DOHH2 (cell line): ENCODE measurements around the gene CFAP61.

Source experiments
- H3F3A ChIP-seq: fragments of 200-600 bp; sonication (generic), shearing (Covaris generic); 2 replicates; pipeline ENCODE4 v1.6.0; 2016; ENCODE audit warnings: antibody characterized with exemption, mild to moderate bottlenecking; ENCODE audit not compliant: control insufficient read depth, insufficient read depth
- H3K27ac ChIP-seq: fragments of 200-600 bp; sonication (generic); 2 replicates; pipeline ENCODE4 v1.5.1; 2014; ENCODE audit warnings: low read depth, mild to moderate bottlenecking, low read length, moderate library complexity
- H3K27me3 ChIP-seq: fragments of 200-600 bp; sonication (generic); 2 replicates; pipeline ENCODE4 v1.6.1; 2014; ENCODE audit warnings: mild to moderate bottlenecking, low read length, mixed read lengths; ENCODE audit not compliant: control insufficient read depth
- H3K36me3 ChIP-seq: fragments of 200-600 bp; sonication (generic); 2 replicates; pipeline ENCODE4 v1.6.1; 2014; ENCODE audit warnings: mild to moderate bottlenecking, low read length, moderate library complexity, mixed read lengths; ENCODE audit not compliant: control insufficient read depth
- H3K4me1 ChIP-seq: fragments of 200-600 bp; sonication (generic); 2 replicates; pipeline ENCODE4 v1.6.1; 2014; ENCODE audit warnings: mild to moderate bottlenecking, low read length, mixed read lengths; ENCODE audit not compliant: control insufficient read depth
- H3K4me2 ChIP-seq: fragments of 200-600 bp; sonication (generic); 2 replicates; pipeline ENCODE4 v1.6.0; 2014; ENCODE audit warnings: mild to moderate bottlenecking, low read length, moderate library complexity
- H3K4me3 ChIP-seq: fragments of 200-600 bp; sonication (generic); 2 replicates; pipeline ENCODE4 v1.5.1; 2014; ENCODE audit warnings: mild to moderate bottlenecking, low read length, mixed read lengths
- H3K79me2 ChIP-seq: fragments of 200-600 bp; sonication (generic); 2 replicates; pipeline ENCODE4 v1.6.1; 2014; ENCODE audit warnings: mild to moderate bottlenecking, low read length, mixed read lengths; ENCODE audit not compliant: control insufficient read depth
- H3K9me2 ChIP-seq: fragments of 200-600 bp; sonication (generic); replicated peaks from 2 replicates; pipeline ENCODE4 v1.6.1; 2014; ENCODE audit warnings: mild to moderate bottlenecking, low read length, mixed read lengths; ENCODE audit not compliant: control insufficient read depth
- H3K9me3 ChIP-seq: fragments of 200-600 bp; sonication (generic); 2 replicates; pipeline ENCODE4 v1.6.1; 2014; ENCODE audit warnings: antibody characterized with exemption, low read length, mixed read lengths; ENCODE audit not compliant: control insufficient read depth, insufficient read depth
- H4K20me1 ChIP-seq: fragments of 200-600 bp; sonication (generic); 2 replicates; pipeline ENCODE4 v1.6.0; 2014; ENCODE audit warnings: low read depth, mild to moderate bottlenecking, antibody characterized with exemption, low read length, moderate library complexity; ENCODE audit not compliant: control insufficient read depth, insufficient read depth
- CTCF ChIP-seq: fragments of 200-600 bp; sonication (generic); IDR thresholded peaks from one replicate; pipeline ENCODE4 v1.5.1; 2014; ENCODE audit warnings: antibody characterized with exemption, mild to moderate bottlenecking, low read depth, low read length; ENCODE audit not compliant: poor library complexity, severe bottlenecking
- EZH2phosphoT487 ChIP-seq: fragments of 200-600 bp; sonication (generic); IDR thresholded peaks from 2 replicates; pipeline ENCODE4 v1.6.1; 2017; ENCODE audit warnings: borderline replicate concordance, mild to moderate bottlenecking, antibody characterized with exemption, low read length, moderate library complexity, mixed read lengths

CFAP61 gene

GRCh38 chr20:20078041-20078440 is 25.7 kb downstream of the CFAP61 start:
- H3F3A ChIP-seq: no peaks in the 10 kb centered on the region
- H3K9me2 ChIP-seq: no peaks in the 10 kb centered on the region
- H3K27me3 ChIP-seq: peaks cover 35% of the 10 kb centered on the region
- no peaks in the 10 kb centered on the region for H3K4me1 ChIP-seq
- TF ChIP-seq EZH2phosphoT487: no peak
- no peak for TF ChIP-seq CTCF
- no peak overlapping the region for H3K4me2 ChIP-seq
- no peaks in the 10 kb centered on the region for H4K20me1 ChIP-seq
- H3K4me3 ChIP-seq: no peak overlapping the region
- H3K9me3 ChIP-seq: no peaks in the 10 kb centered on the region
- no peaks in the 10 kb centered on the region for H3K36me3 ChIP-seq
- no peak overlapping the region for H3K27ac ChIP-seq
- H3K79me2 ChIP-seq: no peaks in the 10 kb centered on the region

GRCh38 chr20:20079102-20079784 is 26.9 kb downstream of the CFAP61 start:
- Histone ChIP-seq H3K9me2 (no peaks in the 10 kb centered on the region), H3K27ac (no peak overlapping the region), H3F3A (no peaks in the 10 kb centered on the region), H3K36me3 (no peaks in the 10 kb centered on the region), H3K79me2 (no peaks in the 10 kb centered on the region), H4K20me1 (no peaks in the 10 kb centered on the region), H3K4me2 (no peak overlapping the region), H3K27me3 (peaks cover 30% of the 10 kb centered on the region), H3K4me1 (no peaks in the 10 kb centered on the region), H3K4me3 (no peak overlapping the region), H3K9me3 (no peaks in the 10 kb centered on the region)
- TF ChIP-seq CTCF (no peak), EZH2phosphoT487 (no peak)

GRCh38 chr20:20083807-20084206 is 31.5 kb downstream of the CFAP61 start:
- H3K79me2 ChIP-seq: no peaks in the 10 kb centered on the region
- H3K36me3 ChIP-seq: no peaks in the 10 kb centered on the region
- no peaks in the 10 kb centered on the region for H3K9me2 ChIP-seq
- H3K4me2 ChIP-seq: no peak overlapping the region
- TF ChIP-seq CTCF: peak; percentile 61
- TF ChIP-seq EZH2phosphoT487: no peak
- H3K27me3 ChIP-seq: peaks cover 19% of the 10 kb centered on the region
- no peak overlapping the region for H3K27ac ChIP-seq
- no peaks in the 10 kb centered on the region for H3K9me3 ChIP-seq
- no peak overlapping the region for H3K4me3 ChIP-seq
- no peaks in the 10 kb centered on the region for H3K4me1 ChIP-seq
- no peaks in the 10 kb centered on the region for H3F3A ChIP-seq
- H4K20me1 ChIP-seq: no peaks in the 10 kb centered on the region
